ENCODE results near the gene NFKB2. TPM values are rescaled to one million over a fixed set of nuclear protein-coding genes. Genes with fewer than 3 reads are reported as not detected.

Gene NFKB2
- total RNA-seq, 2 experiments from 2014 or later, result 247 to 263 TPM

DNA sequence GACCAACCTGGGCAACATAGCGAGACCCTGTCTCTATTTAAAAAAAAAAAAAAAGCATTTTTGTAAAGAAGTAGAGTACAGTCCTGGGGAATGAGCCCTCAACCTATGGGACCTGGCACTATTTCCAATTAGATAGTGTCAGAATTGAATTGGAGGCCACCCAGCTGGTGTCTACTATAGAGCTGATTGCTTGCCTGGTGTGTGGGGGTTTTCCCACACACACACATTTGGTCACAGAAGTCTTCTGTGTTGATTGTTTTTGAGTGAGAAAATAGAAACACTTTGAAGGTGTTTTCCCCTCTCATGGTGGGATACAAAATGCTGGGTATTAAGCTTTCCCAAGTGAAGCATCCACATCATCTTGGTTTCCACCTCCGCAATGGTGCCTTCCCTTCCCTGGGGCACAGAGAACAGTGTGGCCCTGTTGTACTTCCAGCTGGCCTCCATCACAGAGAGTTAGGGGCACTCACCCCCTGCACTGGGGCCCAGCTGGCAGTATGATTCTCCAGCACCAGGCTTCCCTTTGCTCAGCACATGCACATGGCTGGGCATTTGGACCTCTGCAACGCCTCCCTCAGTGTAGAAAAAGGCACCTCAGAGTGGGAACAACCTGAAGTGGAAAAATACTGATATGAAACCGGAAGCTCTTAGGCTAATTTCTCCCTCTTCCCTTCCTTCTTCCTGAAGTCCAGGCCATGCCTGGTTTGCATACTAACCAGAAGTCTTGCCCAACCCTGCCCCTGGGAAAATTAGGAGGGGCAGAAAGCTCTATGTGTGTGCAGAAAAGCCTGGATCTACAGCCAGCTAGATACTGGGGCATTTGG lies 10.7 kb upstream of the NFKB2 start:
- peaks cover 7% of the 10 kb centered on the region for H3K4me1 Mint-ChIP-seq
- H3K27ac Mint-ChIP-seq, result no peak overlapping the region
- H3K27me3 Mint-ChIP-seq, result no peaks in the 10 kb centered on the region
- no peak for DNase-seq
- peaks cover 17% of the 10 kb centered on the region for H3K36me3 Mint-ChIP-seq
- H3K9me3 Mint-ChIP-seq, result no peaks in the 10 kb centered on the region
- H3K4me3 Mint-ChIP-seq, result no peak overlapping the region

GRCh38 chr10:102389894-102390293 lies 5.6 kb upstream of the NFKB2 start:
- Mint-ChIP-seq H3K4me3 (no peak overlapping the region), H3K36me3 (peaks cover 7% of the 10 kb centered on the region), H3K27me3 (no peaks in the 10 kb centered on the region), H3K27ac (no peak overlapping the region), H3K4me1 (peaks cover 23% of the 10 kb centered on the region), H3K9me3 (no peaks in the 10 kb centered on the region)
- DNase-seq, result no peak

GRCh38 chr10:102392306-102392705 lies 3.2 kb upstream of the NFKB2 start:
- no peaks in the 10 kb centered on the region for H3K9me3 Mint-ChIP-seq
- no peak overlapping the region for H3K27ac Mint-ChIP-seq
- peaks cover 24% of the 10 kb centered on the region for H3K36me3 Mint-ChIP-seq
- H3K4me1 Mint-ChIP-seq, result peaks cover 32% of the 10 kb centered on the region
- no peak overlapping the region for H3K4me3 Mint-ChIP-seq
- no peaks in the 10 kb centered on the region for H3K27me3 Mint-ChIP-seq
- DNase-seq, result no peak

- H3K27ac Mint-ChIP-seq, result peak overlapping the region; percentile 99
- H3K4me3 Mint-ChIP-seq, result peak overlapping the region; percentile 95
- no peaks in the 10 kb centered on the region for H3K27me3 Mint-ChIP-seq
- peaks cover 37% of the 10 kb centered on the region for H3K36me3 Mint-ChIP-seq
- H3K9me3 Mint-ChIP-seq, result no peaks in the 10 kb centered on the region
- no peak for DNase-seq
- H3K4me1 Mint-ChIP-seq, result peaks cover 45% of the 10 kb centered on the region
These were observed 2.0 kb upstream of the NFKB2 start for GRCh38 chr10:102393411-102394078.

GRCh38 chr10:102394079-102394800 lies 1.3 kb upstream of the NFKB2 start:
- H3K4me1 Mint-ChIP-seq, result peaks cover 48% of the 10 kb centered on the region
- DNase-seq, result peak; percentile 99
- H3K4me3 Mint-ChIP-seq, result peak overlapping the region; percentile 95
- peaks cover 41% of the 10 kb centered on the region for H3K36me3 Mint-ChIP-seq
- no peaks in the 10 kb centered on the region for H3K9me3 Mint-ChIP-seq
- H3K27ac Mint-ChIP-seq, result peak overlapping the region; percentile 99
- H3K27me3 Mint-ChIP-seq, result no peaks in the 10 kb centered on the region

GRCh38 chr10:102394801-102395399 lies 605 bp upstream of the NFKB2 start:
- H3K9me3 Mint-ChIP-seq, result no peaks in the 10 kb centered on the region
- no peaks in the 10 kb centered on the region for H3K27me3 Mint-ChIP-seq
- peaks cover 51% of the 10 kb centered on the region for H3K4me1 Mint-ChIP-seq
- peaks cover 46% of the 10 kb centered on the region for H3K36me3 Mint-ChIP-seq
- H3K27ac Mint-ChIP-seq, result peak overlapping the region; percentile 99
- peak overlapping the region; percentile 95 for H3K4me3 Mint-ChIP-seq
- peak; percentile 78 for DNase-seq

- H3K27me3 Mint-ChIP-seq, result no peaks in the 10 kb centered on the region
- H3K36me3 Mint-ChIP-seq, result peaks cover 54% of the 10 kb centered on the region
- DNase-seq, result no peak
- peaks cover 52% of the 10 kb centered on the region for H3K4me1 Mint-ChIP-seq
- peak overlapping the region; percentile 95 for H3K4me3 Mint-ChIP-seq
- H3K9me3 Mint-ChIP-seq, result no peaks in the 10 kb centered on the region
- H3K27ac Mint-ChIP-seq, result peak overlapping the region; percentile 99
These were observed 779 bp downstream of the NFKB2 start for GRCh38 chr10:102396317-102396650.

DNA sequence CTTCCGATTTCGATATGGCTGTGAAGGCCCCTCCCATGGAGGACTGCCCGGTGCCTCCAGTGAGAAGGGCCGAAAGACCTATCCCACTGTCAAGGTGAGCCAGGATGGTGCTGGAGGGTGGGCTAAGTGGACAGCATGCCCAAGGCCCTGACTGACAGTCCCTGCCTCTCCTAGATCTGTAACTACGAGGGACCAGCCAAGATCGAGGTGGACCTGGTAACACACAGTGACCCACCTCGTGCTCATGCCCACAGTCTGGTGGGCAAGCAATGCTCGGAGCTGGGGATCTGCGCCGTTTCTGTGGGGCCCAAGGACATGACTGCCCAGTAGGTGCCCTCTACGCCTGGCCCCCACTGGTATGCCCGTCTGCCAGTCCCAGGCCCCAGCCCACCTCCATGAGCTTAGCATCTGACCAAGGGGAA lies 1.2 kb downstream of the NFKB2 start:
- peak overlapping the region; percentile 99 for H3K27ac Mint-ChIP-seq
- peaks cover 56% of the 10 kb centered on the region for H3K36me3 Mint-ChIP-seq
- H3K4me1 Mint-ChIP-seq, result peaks cover 52% of the 10 kb centered on the region

GRCh38 chr10:102397222-102398171 lies 2.0 kb downstream of the NFKB2 start:
- no peaks in the 10 kb centered on the region for H3K9me3 Mint-ChIP-seq
- H3K27ac Mint-ChIP-seq, result peak overlapping the region; percentile 99
- H3K4me3 Mint-ChIP-seq, result peak overlapping the region; percentile 95
- no peak for DNase-seq
- H3K27me3 Mint-ChIP-seq, result no peaks in the 10 kb centered on the region
- peaks cover 49% of the 10 kb centered on the region for H3K4me1 Mint-ChIP-seq
- peaks cover 60% of the 10 kb centered on the region for H3K36me3 Mint-ChIP-seq

More for the DNA sequence above, 1.2 kb downstream of the NFKB2 start:
- Mint-ChIP-seq H3K4me3 (peak overlapping the region; percentile 95), H3K27me3 (no peaks in the 10 kb centered on the region), H3K9me3 (no peaks in the 10 kb centered on the region)
- no peak for DNase-seq

- Mint-ChIP-seq H3K4me3 (peak overlapping the region; percentile 95), H3K27ac (peak overlapping the region; percentile 99), H3K4me1 (peaks cover 41% of the 10 kb centered on the region), H3K27me3 (no peaks in the 10 kb centered on the region), H3K36me3 (peaks cover 60% of the 10 kb centered on the region), H3K9me3 (no peaks in the 10 kb centered on the region)
- no peak for DNase-seq
These were observed 2.9 kb downstream of the NFKB2 start for GRCh38 chr10:102398172-102399020.

- DNase-seq, result peak; percentile 92
- H3K4me3 Mint-ChIP-seq, result peak overlapping the region; percentile 95
- no peaks in the 10 kb centered on the region for H3K27me3 Mint-ChIP-seq
- no peaks in the 10 kb centered on the region for H3K9me3 Mint-ChIP-seq
- H3K36me3 Mint-ChIP-seq, result peaks cover 57% of the 10 kb centered on the region
- peak overlapping the region; percentile 99 for H3K27ac Mint-ChIP-seq
- H3K4me1 Mint-ChIP-seq, result peaks cover 39% of the 10 kb centered on the region
These were observed 3.9 kb downstream of the NFKB2 start for GRCh38 chr10:102399217-102400021.

DNA sequence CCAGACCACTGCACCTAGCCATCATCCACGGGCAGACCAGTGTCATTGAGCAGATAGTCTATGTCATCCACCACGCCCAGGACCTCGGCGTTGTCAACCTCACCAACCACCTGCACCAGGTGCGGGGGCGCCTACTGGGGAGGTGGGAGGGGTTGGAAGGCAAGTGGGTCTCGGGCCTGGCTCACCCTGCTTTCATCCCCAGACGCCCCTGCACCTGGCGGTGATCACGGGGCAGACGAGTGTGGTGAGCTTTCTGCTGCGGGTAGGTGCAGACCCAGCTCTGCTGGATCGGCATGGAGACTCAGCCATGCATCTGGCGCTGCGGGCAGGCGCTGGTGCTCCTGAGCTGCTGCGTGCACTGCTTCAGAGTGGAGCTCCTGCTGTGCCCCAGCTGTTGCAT lies 4.6 kb downstream of the NFKB2 start:
- Mint-ChIP-seq H3K4me3 (peak overlapping the region; percentile 74), H3K9me3 (no peaks in the 10 kb centered on the region), H3K36me3 (peaks cover 52% of the 10 kb centered on the region), H3K4me1 (peaks cover 39% of the 10 kb centered on the region), H3K27ac (peak overlapping the region; percentile 80), H3K27me3 (no peaks in the 10 kb centered on the region)
- DNase-seq, result no peak
